ENCODE data around the gene RFXAP. TPM values are rescaled to one million over a fixed set of nuclear protein-coding genes. Genes with fewer than 3 reads are reported as not detected.

RFXAP gene
- polyA plus RNA-seq, 1 donor from 2014 or later = 14.2 TPM

GRCh38 chr13:36774931-36775330, 44.1 kb upstream of the RFXAP start:
- Histone ChIP-seq H3K36me3 (ENCODE audit: insufficient read depth, low read length) (no peaks in the 10 kb centered on the region), H2AFZ (ENCODE audit: low read depth, low read length) (no peak overlapping the region), H3K9me2 (ENCODE audit: insufficient read depth, low read length) (no peaks in the 10 kb centered on the region), H3K9ac (ENCODE audit: low read length) (no peak overlapping the region), H3K79me2 (replicated peaks; ENCODE audit: insufficient read depth, low read length) (no peaks in the 10 kb centered on the region), H3F3A (ENCODE audit: insufficient read depth, low read length, poor library complexity, severe bottlenecking) (no peaks in the 10 kb centered on the region), H3K4me3 (ENCODE audit: low read length) (no peak overlapping the region), H3K4me2 (ENCODE audit: low read length) (no peak overlapping the region), H4K20me1 (ENCODE audit: insufficient read depth) (no peaks in the 10 kb centered on the region), H3K9me3 (ENCODE audit: low read length) (no peaks in the 10 kb centered on the region), H3K27me3 (ENCODE audit: insufficient read depth, low read depth, low read length) (no peaks in the 10 kb centered on the region), H3K27ac (ENCODE audit: low read length) (no peak overlapping the region)
- TF ChIP-seq TAF1 (IDR thresholded peaks at IDR 0.05; ENCODE audit: low read depth) (no peak), REST (IDR thresholded peaks at IDR 0.05; ENCODE audit: borderline replicate concordance) (no peak), MXI1 (conservative IDR thresholded peaks at IDR 0.05; ENCODE audit: poor library complexity, severe bottlenecking) (no peak), RAD21 (conservative IDR thresholded peaks at IDR 0.05) (no peak), CTCF (IDR thresholded peaks at IDR 0.05; ENCODE audit: poor library complexity, severe bottlenecking) (no peak), SMC3 (conservative IDR thresholded peaks at IDR 0.05; ENCODE audit: poor library complexity) (no peak), EZH2 (IDR thresholded peaks at IDR 0.05; ENCODE audit: borderline replicate concordance, insufficient read depth, low read length, poor library complexity, severe bottlenecking) (no peak), EP300 (conservative IDR thresholded peaks at IDR 0.05; ENCODE audit: poor library complexity, severe bottlenecking) (no peak), POLR2AphosphoS5 (IDR thresholded peaks at IDR 0.05) (no peak)

- no peaks in the 10 kb centered on the region for H3K9me3 ChIP-seq (ENCODE audit: low read length)
- H3K36me3 ChIP-seq (ENCODE audit: insufficient read depth, low read length) = no peaks in the 10 kb centered on the region
- no peak overlapping the region for H2AFZ ChIP-seq (ENCODE audit: low read depth, low read length)
- H3F3A ChIP-seq (ENCODE audit: insufficient read depth, low read length, poor library complexity, severe bottlenecking) = no peaks in the 10 kb centered on the region
- H3K4me3 ChIP-seq (ENCODE audit: low read length) = no peak overlapping the region
- H3K79me2 ChIP-seq (replicated peaks; ENCODE audit: insufficient read depth, low read length) = no peaks in the 10 kb centered on the region
- H3K9ac ChIP-seq (ENCODE audit: low read length) = no peak overlapping the region
- no peaks in the 10 kb centered on the region for H3K9me2 ChIP-seq (ENCODE audit: insufficient read depth, low read length)
- no peak for TF ChIP-seq SMC3 (conservative IDR thresholded peaks at IDR 0.05; ENCODE audit: poor library complexity)
- TF ChIP-seq CTCF (IDR thresholded peaks at IDR 0.05; ENCODE audit: poor library complexity, severe bottlenecking) = no peak
- no peak overlapping the region for H3K27ac ChIP-seq (ENCODE audit: low read length)
- no peaks in the 10 kb centered on the region for H3K27me3 ChIP-seq (ENCODE audit: insufficient read depth, low read depth, low read length)
- no peaks in the 10 kb centered on the region for H4K20me1 ChIP-seq (ENCODE audit: insufficient read depth)
- H3K4me2 ChIP-seq (ENCODE audit: low read length) = no peak overlapping the region
Measured at GRCh38 chr13:36776175-36776574, 42.8 kb upstream of the RFXAP start.
